Liver (tissue), 9 donors: ENCODE measurements around the gene COL12A1. TPM values are rescaled to one million over a fixed set of nuclear protein-coding genes. Genes with fewer than 3 reads are reported as not detected.

Experiments used
- DNase-seq: peaks from one replicate; pipeline ENCODE4 v3.0.0-alpha.2; 2017; ENCODE audit warnings: low spot score
- H3K27ac ChIP-seq, 2 donors: one replicate each; pipeline ENCODE4 v1.7.0; 2013; ENCODE audit warnings: inconsistent platforms in 2 of 2, low read length in 2 of 2, control low read depth in 1 of 2, low read depth in 1 of 2, mild to moderate bottlenecking in 1 of 2
- H3K27me3 ChIP-seq, 4 donors: one replicate each; pipeline versions ENCODE4 v1.6.1 to v1.7.0; 2013; ENCODE audit warnings: low read length in 3 of 4, inconsistent platforms in 1 of 4, mild to moderate bottlenecking in 1 of 4, moderate library complexity in 1 of 4; ENCODE audit not compliant: control insufficient read depth in 4 of 4, insufficient read depth in 4 of 4
- H3K36me3 ChIP-seq, 4 donors: one replicate each; pipeline versions ENCODE4 v1.6.1 to v1.7.0; 2013; ENCODE audit warnings: low read length in 3 of 4, mild to moderate bottlenecking in 3 of 4, low read depth in 1 of 4, moderate library complexity in 1 of 4; ENCODE audit not compliant: control insufficient read depth in 4 of 4, insufficient read depth in 3 of 4
- H3K4me1 ChIP-seq, 4 donors: one replicate each; pipeline versions ENCODE4 v1.6.1 to v1.7.0; 2013; ENCODE audit warnings: low read length in 3 of 4, mild to moderate bottlenecking in 3 of 4, moderate library complexity in 1 of 4; ENCODE audit not compliant: control insufficient read depth in 4 of 4, insufficient read depth in 4 of 4
- H3K4me3 ChIP-seq, 3 donors: one replicate each; pipeline versions ENCODE4 v1.6.1 to v1.7.0; 2013; ENCODE audit warnings: low read length in 3 of 3, control low read depth in 1 of 3, low read depth in 1 of 3, mild to moderate bottlenecking in 1 of 3
- H3K9ac ChIP-seq, 2 donors: one replicate each; pipeline ENCODE4 v1.7.0; 2013; ENCODE audit warnings: low read length in 2 of 2, mild to moderate bottlenecking in 2 of 2, moderate library complexity in 2 of 2, control low read depth in 1 of 2, low read depth in 1 of 2
- H3K9me3 ChIP-seq, 4 donors: one replicate each; pipeline versions ENCODE4 v1.6.1 to v1.7.0; 2013; ENCODE audit warnings: low read length in 3 of 4; ENCODE audit not compliant: control insufficient read depth in 4 of 4
- ATF3 ChIP-seq: IDR thresholded peaks from 2 replicates; pipeline ENCODE4 v1.6.1; 2016; ENCODE audit warnings: antibody characterized with exemption
- CTCF ChIP-seq: fragments of 150-350 bp; IDR thresholded peaks from 2 replicates; pipeline ENCODE4 v1.5.1; 2017; ENCODE audit warnings: improper control_type of control experiment, low read depth, low read length; ENCODE audit not compliant: missing input control
- EGR1 ChIP-seq, 2 donors: IDR thresholded peaks; 2 replicates each; pipeline ENCODE4 v1.6.1; 2016 to 2018; ENCODE audit warnings: antibody characterized with exemption in 2 of 2, low read depth in 2 of 2
- FOXA1 ChIP-seq: IDR thresholded peaks from 2 replicates; pipeline ENCODE4 v1.6.1; 2016; ENCODE audit warnings: antibody characterized with exemption
- FOXA2 ChIP-seq: IDR thresholded peaks from 2 replicates; pipeline ENCODE4 v1.6.1; 2016; ENCODE audit warnings: antibody characterized with exemption
- GABPA ChIP-seq, 2 donors: IDR thresholded peaks in 1 of 2; conservative IDR thresholded peaks in 1 of 2; 2 replicates each; pipeline ENCODE4 v1.6.1; 2016; ENCODE audit warnings: antibody characterized with exemption in 2 of 2, mild to moderate bottlenecking in 1 of 2, moderate library complexity in 1 of 2
- HNF4A ChIP-seq, 2 donors: conservative IDR thresholded peaks; 2 replicates each; pipeline ENCODE4 v1.6.1; 2016; ENCODE audit warnings: antibody characterized with exemption in 2 of 2, mild to moderate bottlenecking in 2 of 2
- HNF4G ChIP-seq: IDR thresholded peaks from 2 replicates; pipeline ENCODE4 v1.6.1; 2016; ENCODE audit warnings: antibody characterized with exemption
- MAX ChIP-seq: IDR thresholded peaks from 2 replicates; pipeline ENCODE4 v1.6.1; 2016; ENCODE audit warnings: antibody characterized with exemption
- NR2F2 ChIP-seq: IDR thresholded peaks from 2 replicates; pipeline ENCODE4 v1.6.1; 2016; ENCODE audit warnings: antibody characterized with exemption
- RAD21 ChIP-seq, 2 donors: IDR thresholded peaks; 2 replicates each; pipeline ENCODE4 v1.6.1; 2016; ENCODE audit warnings: antibody characterized with exemption in 2 of 2, mild to moderate bottlenecking in 2 of 2
- REST ChIP-seq: IDR thresholded peaks from 2 replicates; pipeline ENCODE4 v1.6.1; 2016; ENCODE audit warnings: antibody characterized with exemption, mild to moderate bottlenecking
- RXRA ChIP-seq, 2 donors: IDR thresholded peaks; 2 replicates each; pipeline ENCODE4 v1.6.1; 2017 to 2018; ENCODE audit warnings: antibody characterized with exemption in 2 of 2, mild to moderate bottlenecking in 1 of 2
- SP1 ChIP-seq: IDR thresholded peaks from 2 replicates; pipeline ENCODE4 v1.6.1; 2018; ENCODE audit warnings: antibody characterized with exemption, mild to moderate bottlenecking
- TAF1 ChIP-seq: conservative IDR thresholded peaks from 2 replicates; pipeline ENCODE4 v1.6.1; 2016; ENCODE audit warnings: antibody characterized with exemption, mild to moderate bottlenecking
- YY1 ChIP-seq: IDR thresholded peaks from 2 replicates; pipeline ENCODE4 v1.6.1; 2016; ENCODE audit warnings: antibody characterized with exemption, mild to moderate bottlenecking
- ZBTB33 ChIP-seq: IDR thresholded peaks from 2 replicates; pipeline ENCODE4 v1.6.1; 2016; ENCODE audit warnings: antibody characterized with exemption
- WGBS: extraction: QIAGEN DNeasy Blood & Tissue Kit; methylation state at CpG from one replicate; pipeline ENCODE4 v1.1.7; 2013; 5-methylcytosine and 5-hydroxymethylcytosine counted together
- polyA plus RNA-seq, 2 donors: library from polyadenylated mRNA; stranded (reverse) in 1 of 2; unstranded in 1 of 2; fragments of 200-250 nt in 1 of 2; fragments of >200 nt in 1 of 2; fragmentation: Nextera tagmentation in 1 of 2; extraction: Ambion mirVana in 1 of 2; gene quantifications; one replicate each; pipeline versions ENCODE4 v1.2.1 to v1.2.3, GENCODE V29; 2013 to 2015
- total RNA-seq, 2 donors: library from RNA; depleted of rRNA; stranded (reverse); fragments of >200 nt; gene quantifications; one replicate each; pipeline ENCODE4 v1.2.3, GENCODE V29; 2014
- donor health status: healthy.
- donor health status: healthy.
- donor health status: healthy.
- donor health status: healthy.
- donor health status: healthy.

COL12A1 gene
- total and polyA plus RNA-seq, 4 donors = 0.15 to 5.1 (median 1.8) TPM

GRCh38 chr6:75143191-75143590, 62.7 kb downstream of the COL12A1 start:
- no peak overlapping the region for H3K9ac ChIP-seq
- H3K4me1 ChIP-seq = no peaks in the 10 kb centered on the region
- TF ChIP-seq HNF4G (no peak), TAF1 (no peak), HNF4A (conservative IDR thresholded peaks at IDR 0.05) (no peak), ZBTB33 (no peak), FOXA1 (no peak), REST (no peak), MAX (no peak), GABPA (IDR thresholded peaks at IDR 0.05 in 1 of 2, conservative IDR thresholded peaks at IDR 0.05 in 1 of 2) (no peak), SP1 (no peak), FOXA2 (no peak)
- DNase-seq = no peak
- WGBS = 77% methylated on average over 3 of the region's 3 CpGs
- H3K36me3 ChIP-seq = no peaks in the 10 kb centered on the region
- H3K27ac ChIP-seq = no peak overlapping the region
- H3K27me3 ChIP-seq = peaks cover 0 to 3% (median 0%) of the 10 kb centered on the region in 4 donors
- peaks cover 0 to 1% (median 0%) of the 10 kb centered on the region in 4 donors for H3K9me3 ChIP-seq
- H3K4me3 ChIP-seq = no peak overlapping the region

- 83% methylated on average over 2 of the region's 2 CpGs for WGBS
- no peak overlapping the region for H3K4me3 ChIP-seq
- H3K27me3 ChIP-seq = peaks cover 0 to 1% (median 0%) of the 10 kb centered on the region in 4 donors
- no peaks in the 10 kb centered on the region for H3K36me3 ChIP-seq
- H3K9me3 ChIP-seq = peaks cover 0 to 1% (median 0%) of the 10 kb centered on the region in 4 donors
- no peak overlapping the region for H3K9ac ChIP-seq
- TF ChIP-seq REST (no peak), ATF3 (no peak), CTCF (no peak), RAD21 (IDR thresholded peaks at IDR 0.05) (no peak), YY1 (no peak), EGR1 (IDR thresholded peaks at IDR 0.05; ENCODE audit: low read depth in 2 of 2) (no peak), RXRA (IDR thresholded peaks at IDR 0.05) (no peak), HNF4A (conservative IDR thresholded peaks at IDR 0.05) (no peak), HNF4G (no peak), ZBTB33 (no peak), TAF1 (no peak), NR2F2 (no peak), GABPA (IDR thresholded peaks at IDR 0.05 in 1 of 2, conservative IDR thresholded peaks at IDR 0.05 in 1 of 2) (no peak)
- no peak for DNase-seq
- H3K27ac ChIP-seq = no peak overlapping the region
- no peaks in the 10 kb centered on the region for H3K4me1 ChIP-seq
Measured at GRCh38 chr6:75142721-75143120, 63.1 kb downstream of the COL12A1 start.
